Common myeloid progenitor, CD34-positive (primary cell): ENCODE measurements around the gene FEM1A.
"Not testable (repeated sequence)": the region's sequence is repeated elsewhere in the genome, so short reads cannot be mapped to it uniquely, and the experiment has no call there.

ENCODE experiments used
- CTCF ChIA-PET: fragments of 350-600 bp; sonication (Branson Sonifier 250); formaldehyde crosslinking; loops from one replicate; lab custom pipeline; 2021; ENCODE audit warnings: antibody characterized with exemption; lab: Charles Lee
- POLR2A ChIA-PET: fragments of 350-600 bp; sonication (Branson Sonifier 250); formaldehyde crosslinking; loops from one replicate; lab custom pipeline; 2021; ENCODE audit warnings: antibody characterized with exemption; lab: Charles Lee
- DNase-seq, 3 donors: peaks; one replicate each; pipeline versions ENCODE4 v3.0.0 to v3.0.0-alpha.2; 2013
- H3K27ac ChIP-seq, 2 experiments: 1 replicate in 1 of 2; 2 replicates in 1 of 2; pipeline ENCODE4 v1.7.0; 2013; ENCODE audit warnings: inconsistent platforms in 2 of 2, low read length in 2 of 2, mild to moderate bottlenecking in 2 of 2, low read depth in 1 of 2, moderate library complexity in 1 of 2; ENCODE audit not compliant: severe bottlenecking in 2 of 2, insufficient read depth in 1 of 2, poor library complexity in 1 of 2
- H3K27me3 ChIP-seq, 5 experiments: replicated peaks in 2 of 5; 1 replicate in 3 of 5; 2 replicates in 2 of 5; pipeline versions ENCODE4 v1.6.1 to v1.7.0; 2013; ENCODE audit warnings: low read length in 4 of 5, mild to moderate bottlenecking in 2 of 5, moderate library complexity in 2 of 5, inconsistent platforms in 1 of 5; ENCODE audit not compliant: insufficient read depth in 5 of 5, control insufficient read depth in 4 of 5
- H3K36me3 ChIP-seq, 4 experiments: 1 replicate in 2 of 4; 2 replicates in 2 of 4; pipeline versions ENCODE4 v1.6.1 to v1.7.0; 2013; ENCODE audit warnings: low read length in 3 of 4, control low read depth in 1 of 4, mild to moderate bottlenecking in 1 of 4; ENCODE audit not compliant: control insufficient read depth in 4 of 4, insufficient read depth in 4 of 4
- H3K4me1 ChIP-seq, 4 experiments: 1 replicate in 3 of 4; 2 replicates in 1 of 4; pipeline versions ENCODE4 v1.6.1 to v1.7.1; 2013; ENCODE audit warnings: low read length in 3 of 4, mild to moderate bottlenecking in 3 of 4, control low read depth in 1 of 4, inconsistent platforms in 1 of 4, moderate library complexity in 1 of 4; ENCODE audit not compliant: control insufficient read depth in 4 of 4, insufficient read depth in 4 of 4; ENCODE audit errors: control extremely low read depth in 1 of 4
- H3K4me3 ChIP-seq, 7 experiments: 1 replicate in 4 of 7; 2 replicates in 3 of 7; pipeline versions ENCODE4 v1.5.1 to v1.7.0; 2013; ENCODE audit warnings: mild to moderate bottlenecking in 7 of 7, low read length in 6 of 7, moderate library complexity in 6 of 7, inconsistent platforms in 2 of 7, low read depth in 2 of 7, control low read depth in 1 of 7; ENCODE audit not compliant: insufficient read depth in 4 of 7, control insufficient read depth in 1 of 7; ENCODE audit errors: extremely low read depth in 1 of 7
- H3K9me3 ChIP-seq, 5 experiments: 1 replicate in 4 of 5; 2 replicates in 1 of 5; pipeline versions ENCODE4 v1.6.1 to v1.7.1; 2013; ENCODE audit warnings: low read length in 4 of 5, mild to moderate bottlenecking in 2 of 5, inconsistent platforms in 1 of 5, low read depth in 1 of 5, moderate library complexity in 1 of 5; ENCODE audit not compliant: control insufficient read depth in 4 of 5, insufficient read depth in 2 of 5; ENCODE audit errors: control extremely low read depth in 1 of 5
- WGBS: methylation state at CpG from one replicate; pipeline ENCODE4 v1.1.5; 2013; ENCODE audit not compliant: insufficient coverage; 5-methylcytosine and 5-hydroxymethylcytosine counted together

FEM1A gene

GRCh38 chr19:4839192-4839591, 47.7 kb downstream of the FEM1A start:
- Histone ChIP-seq H3K4me1 (peaks cover 0 to 9% (median 4%) of the 10 kb centered on the region in 4 experiments), H3K27ac (no peak overlapping the region), H3K4me3 (no peak overlapping the region), H3K27me3 (no peaks in the 10 kb centered on the region), H3K9me3 (no peaks in the 10 kb centered on the region), H3K36me3 (peaks cover 6 to 48% (median 27%) of the 10 kb centered on the region in 4 experiments)
- WGBS: 96% methylated on average over 15 of the region's 17 CpGs
- POLR2A ChIA-PET: no interaction called here
- CTCF ChIA-PET: interaction anchor here (1.3 to 2.9 kb wide), 2 partner anchors 11 to 30 kb away, joined by 6 to 16 read pairs; no protein-coding TSS in a partner anchor
- DNase-seq: no peak

GRCh38 chr19:4843647-4843965, 52.1 kb downstream of the FEM1A start:
- WGBS: 100% methylated on average over 6 of the region's 6 CpGs
- ChIA-PET CTCF (interaction anchor here (1.0 to 4.9 kb wide), 4 partner anchors 11 to 34 kb away, joined by 3 to 30 read pairs (median 4); no protein-coding TSS in a partner anchor), POLR2A (interaction anchor here (0.7 kb wide), 1 partner anchor 15 kb away, joined by 3 read pairs; no protein-coding TSS in a partner anchor)
- Histone ChIP-seq H3K27ac (no peak overlapping the region), H3K4me3 (no peak overlapping the region), H3K9me3 (no peaks in the 10 kb centered on the region), H3K4me1 (peaks cover 0 to 9% (median 4%) of the 10 kb centered on the region in 4 experiments), H3K27me3 (no peaks in the 10 kb centered on the region), H3K36me3 (peaks cover 16 to 67% (median 44%) of the 10 kb centered on the region in 4 experiments)
- DNase-seq: no peak

DNA sequence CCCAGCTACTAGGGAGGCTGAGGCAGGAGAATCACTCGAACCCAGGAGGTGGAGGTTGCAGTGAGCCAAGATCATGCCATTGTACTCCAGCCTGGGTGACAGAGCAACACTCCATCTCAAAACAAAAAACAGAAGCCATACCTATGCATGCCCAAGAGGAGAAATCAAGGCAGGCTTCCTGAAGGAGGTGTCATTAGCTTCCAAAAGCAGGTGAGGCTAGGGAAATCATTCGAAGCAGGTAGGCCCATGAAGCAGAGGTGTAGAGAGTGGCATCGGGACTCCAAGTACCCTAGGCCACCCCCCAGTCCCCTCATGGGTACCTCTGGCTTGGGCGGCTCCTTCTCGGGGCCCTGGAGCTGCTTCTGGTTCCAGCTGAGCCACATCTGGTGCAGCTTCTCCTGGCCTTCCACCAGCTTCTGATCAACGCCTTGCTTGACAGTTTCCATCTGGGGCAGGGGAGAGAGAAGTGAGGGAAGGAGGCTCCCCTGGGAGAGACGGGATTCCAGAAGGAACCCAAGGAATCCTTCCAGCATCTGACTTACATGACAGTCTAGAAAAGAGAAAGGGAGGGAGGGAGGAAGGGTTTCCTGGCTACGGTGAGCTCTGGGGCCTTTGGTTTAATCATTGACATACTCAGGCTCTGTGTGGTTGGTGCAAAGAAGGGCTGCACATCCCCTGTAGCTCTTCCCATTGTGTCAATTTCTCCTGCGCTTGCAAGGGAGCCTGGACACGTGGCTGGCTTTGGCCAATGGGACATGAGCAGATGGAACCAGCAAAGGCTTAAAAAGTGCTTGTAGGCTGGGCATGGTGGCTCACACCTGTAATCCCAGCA, 53.0 kb downstream of the FEM1A start:
- ChIA-PET POLR2A (no interaction called here), CTCF (interaction anchor here (1.0 to 4.9 kb wide), 5 partner anchors 10 to 35 kb away, joined by 3 to 30 read pairs (median 4); no protein-coding TSS in a partner anchor)
- Histone ChIP-seq H3K36me3 (peaks cover 12 to 66% (median 41%) of the 10 kb centered on the region in 4 experiments), H3K27ac (no peak overlapping the region), H3K27me3 (no peaks in the 10 kb centered on the region), H3K4me3 (no peak overlapping the region), H3K4me1 (peaks cover 0 to 9% (median 4%) of the 10 kb centered on the region in 4 experiments), H3K9me3 (no peaks in the 10 kb centered on the region)
- no peak for DNase-seq
- WGBS: 96% methylated on average over 6 of the region's 10 CpGs

DNA sequence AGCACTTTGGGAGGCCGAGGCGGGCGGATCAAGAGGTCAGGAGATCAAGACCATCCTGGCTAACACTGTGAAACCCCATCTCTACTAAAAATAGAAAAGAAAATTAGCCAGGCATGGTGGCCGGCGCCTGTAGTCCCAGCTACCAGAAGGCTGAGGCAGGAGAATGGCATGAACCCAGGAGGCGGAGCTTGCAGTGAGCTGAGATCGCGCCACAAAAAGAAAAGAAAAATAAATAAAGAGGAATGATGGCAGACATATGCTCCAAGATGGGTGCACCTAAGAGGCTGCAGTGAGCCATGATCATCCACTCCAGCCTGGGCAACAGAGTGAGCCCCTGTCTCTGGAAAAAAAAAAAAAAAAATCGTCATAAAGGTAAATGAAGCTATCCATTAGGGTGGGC, 54.4 kb downstream of the FEM1A start:
- not testable (repeated sequence) for H3K4me1 ChIP-seq, H3K27ac ChIP-seq
- POLR2A ChIA-PET: interaction anchor here (0.6 to 0.7 kb wide), 5 partner anchors 17 to 275 kb away, joined by 3 to 6 read pairs (median 3); no protein-coding TSS in a partner anchor

DNA sequence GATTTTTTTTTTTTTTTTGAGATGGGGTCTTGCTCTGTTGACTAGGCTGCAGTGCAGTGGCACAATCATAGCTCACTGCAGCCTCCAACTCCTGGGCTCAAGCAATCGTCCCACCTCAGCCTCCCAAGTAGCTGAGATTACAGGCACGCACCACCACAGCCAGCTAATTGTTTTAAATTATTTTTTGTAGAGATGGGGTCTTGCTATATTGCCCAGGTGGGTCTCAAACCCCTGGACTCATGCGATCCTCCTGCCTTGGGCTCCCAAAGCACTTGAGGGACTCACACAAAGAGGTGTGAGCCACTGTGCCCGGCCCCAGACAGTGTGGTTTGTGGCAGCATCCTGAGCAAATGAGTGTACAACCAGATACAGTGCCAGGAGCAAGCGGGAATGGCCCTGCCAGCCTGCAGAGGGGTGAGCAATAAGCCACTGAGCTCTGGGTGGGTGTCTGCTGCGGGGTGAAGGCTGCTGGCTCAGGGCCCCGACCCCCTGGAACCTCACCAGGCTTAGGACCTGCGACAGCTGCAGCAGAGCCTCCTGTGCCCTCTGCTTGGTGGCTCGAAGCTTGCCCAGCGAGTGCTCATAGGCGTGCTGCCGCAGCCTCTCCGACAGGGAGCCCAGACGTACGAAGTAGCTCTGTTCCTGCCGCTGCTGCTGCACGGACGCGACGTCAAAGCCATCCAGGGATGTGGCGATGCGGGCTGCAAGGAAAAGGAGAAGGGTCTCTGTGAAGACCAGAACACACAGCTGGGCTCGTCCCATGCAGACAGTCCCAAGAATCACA, 55.8 kb downstream of the FEM1A start:
- Histone ChIP-seq H3K4me1 (no peaks in the 10 kb centered on the region), H3K27me3 (no peaks in the 10 kb centered on the region), H3K4me3 (no peak overlapping the region), H3K9me3 (no peaks in the 10 kb centered on the region), H3K27ac (no peak overlapping the region), H3K36me3 (peaks cover 16 to 71% (median 43%) of the 10 kb centered on the region in 4 experiments)
- POLR2A ChIA-PET: interaction anchor here (0.6 kb wide), 1 partner anchor 33 kb away, joined by 4 read pairs; no protein-coding TSS in a partner anchor
- DNase-seq: no peak
- CTCF ChIA-PET: interaction anchor here (0.7 to 4.9 kb wide), 8 partner anchors 17 to 182 kb away, joined by 3 to 30 read pairs (median 3); no protein-coding TSS in a partner anchor
- WGBS: 98% methylated on average over 22 of the region's 23 CpGs

More for the DNA sequence above, 54.4 kb downstream of the FEM1A start:
- H3K9me3 ChIP-seq, H3K4me3 ChIP-seq, DNase-seq, H3K27me3 ChIP-seq: not testable (repeated sequence)
- peaks cover 15 to 64% (median 42%) of the 10 kb centered on the region in 4 experiments for H3K36me3 ChIP-seq
- WGBS: 100% methylated on average over 5 of the region's 9 CpGs
- CTCF ChIA-PET: interaction anchor here (0.6 to 4.9 kb wide), 5 partner anchors 14 to 36 kb away, joined by 3 to 30 read pairs (median 3); no protein-coding TSS in a partner anchor

DNA sequence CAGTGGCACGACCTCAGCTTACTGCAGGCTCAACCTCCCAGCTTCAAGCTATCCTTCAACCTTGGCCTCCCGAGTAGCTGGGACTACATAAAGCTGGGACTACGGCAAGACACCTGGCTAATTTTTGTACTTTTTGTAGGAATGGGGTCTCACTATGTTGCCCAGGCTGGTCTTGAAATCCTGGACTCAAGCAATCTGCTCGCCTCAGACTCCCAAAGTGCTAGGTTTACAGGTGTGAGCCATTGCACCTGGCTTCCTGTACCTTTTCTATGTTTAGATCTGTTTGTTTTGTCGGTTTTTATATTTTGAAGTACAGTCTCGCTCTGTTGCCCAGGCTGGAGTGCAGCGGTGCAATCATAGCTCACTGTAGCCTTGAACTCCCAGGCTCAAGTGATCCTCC, 57.5 kb downstream of the FEM1A start:
- H3K27ac ChIP-seq: no peak overlapping the region
- H3K36me3 ChIP-seq: peaks cover 16 to 72% (median 39%) of the 10 kb centered on the region in 4 experiments

More for the DNA sequence above, 57.5 kb downstream of the FEM1A start:
- CTCF ChIA-PET: interaction anchor here (0.9 to 7.9 kb wide), 7 partner anchors 9 to 182 kb away, joined by 3 to 102 read pairs (median 9); partner anchors contain the start of genes PLIN3 and TICAM1
- no peaks in the 10 kb centered on the region for H3K27me3 ChIP-seq
- no peaks in the 10 kb centered on the region for H3K4me1 ChIP-seq
- POLR2A ChIA-PET: no interaction called here
- H3K9me3 ChIP-seq: no peaks in the 10 kb centered on the region
- H3K4me3 ChIP-seq: no peak overlapping the region
- WGBS: 97% methylated on average over 7 of the region's 7 CpGs
- DNase-seq: no peak
